Kidney (tissue), 14 donors: ENCODE data around the gene EIF2A. TPM values are rescaled to one million over a fixed set of nuclear protein-coding genes. Genes with fewer than 3 reads are reported as not detected.

ENCODE experiments used
- DNase-seq, 5 donors: peaks; one replicate each; pipeline ENCODE4 v3.0.0-alpha.2; 2013 to 2020
- FAIRE-seq: peaks from 2 replicates; lab custom pipeline; 2012; peaks lifted over from hg19 to GRCh38; lab: Jason Lieb, UNC
- H3K27ac ChIP-seq, 2 donors: one replicate each; pipeline ENCODE4 v1.7.0; 2013; ENCODE audit warnings: low read depth in 2 of 2, low read length in 2 of 2, inconsistent platforms in 1 of 2
- H3K27me3 ChIP-seq: one replicate; pipeline ENCODE4 v1.7.1; 2013; ENCODE audit warnings: low read length, inconsistent platforms; ENCODE audit not compliant: control insufficient read depth, insufficient read depth
- H3K36me3 ChIP-seq, 3 donors: one replicate each; pipeline versions ENCODE4 v1.7.0 to v1.7.1; 2013; ENCODE audit warnings: low read length in 3 of 3, control low read depth in 1 of 3, inconsistent platforms in 1 of 3; ENCODE audit not compliant: insufficient read depth in 3 of 3, control insufficient read depth in 2 of 3
- H3K4me1 ChIP-seq, 3 donors: one replicate each; pipeline versions ENCODE4 v1.7.0 to v1.7.1; 2013; ENCODE audit warnings: low read length in 3 of 3, inconsistent platforms in 1 of 3, low read depth in 1 of 3; ENCODE audit not compliant: control insufficient read depth in 2 of 3, insufficient read depth in 2 of 3
- H3K4me3 ChIP-seq, 3 donors: one replicate each; pipeline versions ENCODE4 v1.7.0 to v1.8.1; 2013; ENCODE audit warnings: low read length in 3 of 3, control low read depth in 1 of 3, inconsistent platforms in 1 of 3
- H3K9ac ChIP-seq, 3 donors: one replicate each; pipeline versions ENCODE4 v1.7.0 to v1.7.1; 2013; ENCODE audit warnings: low read length in 3 of 3, control low read depth in 1 of 3, inconsistent platforms in 1 of 3
- H3K9me3 ChIP-seq, 3 donors: one replicate each; pipeline versions ENCODE4 v1.7.0 to v1.7.1; 2013; ENCODE audit warnings: low read length in 3 of 3, control low read depth in 1 of 3, inconsistent platforms in 1 of 3; ENCODE audit not compliant: control insufficient read depth in 2 of 3, insufficient read depth in 1 of 3
- CTCF ChIP-seq: IDR thresholded peaks from 3 replicates; pipeline ENCODE4 v1.5.1; 2012; ENCODE audit warnings: mild to moderate bottlenecking, moderate library complexity, borderline replicate concordance; ENCODE audit not compliant: insufficient read depth; ENCODE audit errors: extremely low read depth
- intact Hi-C: fragments of 100-400 bp; cut with DNase I; formaldehyde crosslinking; loops from one replicate; pipeline ENCODE4 v1.11.1; 2022
- polyA plus RNA-seq: library from polyadenylated mRNA; stranded (reverse); fragments of 350-450 nt; fragmentation: Illumina TruSeq; extraction: RNeasy Lipid Tissue Mini Kit (QIAGEN cat#74804); gene quantifications from one replicate; pipeline ENCODE4 v1.2.3, GENCODE V29; 2014; ENCODE audit warnings: low read depth, low replicate concordance; ENCODE audit not compliant: insufficient read depth
- total RNA-seq: library from RNA; stranded (reverse); fragmentation: NEBNext Ultra II Directional; extraction: Animal tissue kit (Norgen Biotek cat#: 25700); gene quantifications from one replicate; pipeline ENCODE4 v1.2.1, GENCODE V29; 2021
- donor health status: control.
- donor health status: control.
- donor health status: control.
- donor health status: control.
- donor health status: control.
- donor health status: DM: yes; HTN: yes; CAD: no.
- donor health status: Normal renal cell carcinoma (clear cell type).

Gene EIF2A
- total and polyA plus RNA-seq, 2 donors from 2014 or later = 48.2 to 70.5 TPM

- H3K27me3 ChIP-seq = no peaks in the 10 kb centered on the region
- no peak for FAIRE-seq
- intact Hi-C loops = no loop called here
These were observed 20.7 kb downstream of the EIF2A start for GRCh38 chr3:150567328-150567727.

DNA sequence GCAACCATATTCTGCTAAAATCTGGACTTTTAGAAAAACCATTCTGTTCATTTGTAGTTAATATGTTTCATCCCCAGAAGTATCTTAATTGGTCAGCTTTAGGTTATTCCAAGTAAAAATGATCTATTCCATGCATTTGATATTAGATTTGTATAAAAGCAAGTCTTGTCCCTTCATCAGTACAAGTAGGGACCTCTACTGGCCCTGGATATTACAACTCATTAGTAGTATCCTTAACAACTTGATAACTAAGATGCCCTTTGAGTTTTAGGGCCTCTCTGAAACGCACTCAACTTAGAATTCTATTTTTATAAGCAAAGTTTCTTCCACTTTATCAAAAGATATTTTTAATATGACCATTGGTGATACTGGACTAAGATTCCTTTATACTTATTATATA lies 31.3 kb downstream of the EIF2A start:
- H3K4me3 ChIP-seq = no peak overlapping the region
- no peak for FAIRE-seq
- intact Hi-C loops = no loop called here
- no peak for TF ChIP-seq CTCF
- no peak overlapping the region for H3K9ac ChIP-seq
- DNase-seq = no peak
- H3K27ac ChIP-seq = no peak overlapping the region
- peaks cover 0 to 8% (median 5%) of the 10 kb centered on the region in 3 donors for H3K36me3 ChIP-seq
- H3K9me3 ChIP-seq = no peaks in the 10 kb centered on the region
- no peaks in the 10 kb centered on the region for H3K4me1 ChIP-seq
- no peaks in the 10 kb centered on the region for H3K27me3 ChIP-seq

More at GRCh38 chr3:150567328-150567727, 20.7 kb downstream of the EIF2A start:
- no peaks in the 10 kb centered on the region for H3K4me1 ChIP-seq
- no peak overlapping the region for H3K27ac ChIP-seq
- no peaks in the 10 kb centered on the region for H3K9me3 ChIP-seq
- H3K36me3 ChIP-seq = peaks cover 10 to 19% (median 11%) of the 10 kb centered on the region in 3 donors
- no peak for TF ChIP-seq CTCF
- H3K4me3 ChIP-seq = no peak overlapping the region
- no peak for DNase-seq
- H3K9ac ChIP-seq = no peak overlapping the region

- H3K27ac ChIP-seq = no peak overlapping the region
- no peak for DNase-seq
- FAIRE-seq = no peak
- TF ChIP-seq CTCF = no peak
- H3K9ac ChIP-seq = no peak overlapping the region
- H3K27me3 ChIP-seq = no peaks in the 10 kb centered on the region
- no peaks in the 10 kb centered on the region for H3K9me3 ChIP-seq
- H3K36me3 ChIP-seq = peaks cover 2 to 12% (median 8%) of the 10 kb centered on the region in 3 donors
- intact Hi-C loops = no loop called here
- no peak overlapping the region for H3K4me3 ChIP-seq
- no peaks in the 10 kb centered on the region for H3K4me1 ChIP-seq
These were observed 34.6 kb downstream of the EIF2A start for GRCh38 chr3:150581174-150581573.

- TF ChIP-seq CTCF = no peak
- DNase-seq (no peak), FAIRE-seq (no peak)
- no peak overlapping the region for H3K9ac ChIP-seq
- no peaks in the 10 kb centered on the region for H3K27me3 ChIP-seq
- peaks cover 2 to 8% (median 3%) of the 10 kb centered on the region in 3 donors for H3K36me3 ChIP-seq
- H3K4me1 ChIP-seq = no peaks in the 10 kb centered on the region
- no peak overlapping the region for H3K27ac ChIP-seq
- H3K4me3 ChIP-seq = no peak overlapping the region
- intact Hi-C loops = no loop called here
- H3K9me3 ChIP-seq = no peaks in the 10 kb centered on the region
These were observed 36.0 kb downstream of the EIF2A start for GRCh38 chr3:150582620-150583019.
